A549 treated with DMSO at 1 μM for 4 hours (cell line): Measurements from ENCODE around the gene SHB. TPM values are rescaled to one million over a fixed set of nuclear protein-coding genes. Genes with fewer than 3 reads are reported as not detected.

Experiments
- total RNA-seq: library from RNA; stranded (reverse); fragments of 200-300 nt; extraction: Qiagen RNA extraction; gene quantifications from 5 replicates; pipeline ENCODE4 v1.2.3, GENCODE V29; 2022; ENCODE audit warnings: low read depth

SHB gene
- 41.7 to 58.5 TPM (median 57.3 TPM) in 5 replicates for total RNA-seq

GRCh38 chr9:38068701-38069628 lies at the start of gene SHB:
Gene SHB, minus strand, starts transcription at chr9:38069227. Its CDS starts 582 bp downstream, at chr9:38068645.

GRCh38 chr9:37903647-37904444 lies 165.2 kb downstream of the SHB start, which contains the start of gene SLC25A51:
Gene SLC25A51, minus strand, starts transcription at chr9:37904127. Its CDS starts 15,577 bp downstream, at chr9:37888550.

Other genes with a start within 250 kb of the SHB start
- 20.1 to 23.5 TPM (median 20.5 TPM) in 5 replicates for gene SLC25A51, start 165.1 kb downstream of the SHB start, total RNA-seq